ENCODE measurements around the gene PSMC6.
A peak's percentile ranks its signal among the peaks of the same experiment; 100 is the strongest.

PSMC6 gene

GRCh38 chr14:52706724-52707706 lies at the start of gene PSMC6:
PSMC6 (plus strand) TSS chr14:52707200; CDS start chr14:52707220, 20 bp downstream.
- peak; percentile 94 for DNase-seq (ENCODE audit: low spot score)

GRCh38 chr14:52660325-52660724 lies 46.7 kb upstream of the PSMC6 start:
- no peak for DNase-seq (ENCODE audit: low spot score)

DNA sequence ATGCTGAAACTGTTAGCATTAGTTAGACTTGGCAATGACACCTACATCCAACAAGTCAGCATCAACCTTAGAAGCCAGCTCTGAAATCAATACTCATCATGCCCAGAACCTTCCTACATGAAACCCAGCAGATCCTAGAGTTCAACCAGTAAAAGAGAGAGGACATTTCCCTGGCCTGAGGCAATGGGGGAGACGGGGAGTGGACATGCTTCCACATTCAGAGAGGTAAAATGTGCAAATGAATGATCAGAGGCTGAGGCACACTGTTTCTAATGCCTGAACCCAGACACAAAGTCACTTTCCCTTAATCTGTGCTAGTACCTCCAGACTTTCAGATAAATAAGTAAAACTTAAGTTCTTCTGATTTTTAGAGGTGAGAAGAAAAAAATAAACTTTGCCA lies 46.2 kb upstream of the PSMC6 start:
- DNase-seq (ENCODE audit: low spot score): no peak

GRCh38 chr14:52661314-52661713 lies 45.7 kb upstream of the PSMC6 start:
- DNase-seq (ENCODE audit: low spot score): no peak

DNA sequence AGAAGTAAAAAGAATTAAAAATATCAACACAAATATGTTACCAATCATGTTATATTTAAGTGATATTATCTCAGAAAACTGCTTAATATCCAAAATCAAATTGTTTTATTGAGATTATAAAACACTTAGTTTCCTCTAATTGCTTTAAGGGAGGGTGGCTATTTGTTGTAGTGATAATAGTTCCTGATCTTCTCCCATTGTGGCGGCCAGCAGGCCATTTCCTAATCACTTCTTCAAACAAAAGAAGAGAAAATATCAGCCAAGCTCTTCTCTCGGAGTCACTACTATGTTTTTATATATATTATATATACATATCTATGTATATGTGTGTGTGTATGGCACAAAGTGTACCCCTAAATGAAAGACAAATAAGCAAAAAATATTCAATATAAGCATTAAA lies 43.1 kb upstream of the PSMC6 start:
- no peak for DNase-seq (ENCODE audit: low spot score)

GRCh38 chr14:52678591-52678990 lies 28.4 kb upstream of the PSMC6 start:
- peak; percentile 7 for DNase-seq (ENCODE audit: low spot score)

DNA sequence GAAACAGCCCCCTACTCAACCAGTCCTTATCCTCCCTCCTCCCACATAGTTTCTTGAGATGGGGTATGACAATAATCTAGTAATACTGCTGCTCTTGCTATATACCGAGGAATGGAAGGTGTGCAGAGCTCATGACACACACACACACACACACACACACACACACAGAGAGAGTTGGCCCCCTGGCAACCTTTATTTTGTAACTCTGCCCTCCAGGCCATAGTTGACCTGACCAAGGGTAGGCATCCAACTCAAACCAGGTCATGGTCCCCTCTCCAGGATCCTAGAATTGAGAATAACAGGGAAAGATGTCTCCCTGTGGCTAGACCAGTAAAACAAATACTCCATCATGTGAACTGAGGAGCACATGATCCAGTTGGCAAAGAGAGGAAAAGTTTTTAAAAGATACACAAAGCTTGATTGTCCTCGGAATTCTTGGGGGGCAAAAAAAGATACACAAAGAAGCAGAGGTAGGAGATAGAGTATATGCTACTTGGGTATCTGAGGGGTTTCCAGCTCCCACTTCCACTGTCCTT lies 22.9 kb upstream of the PSMC6 start:
- DNase-seq (ENCODE audit: low spot score): no peak

GRCh38 chr14:52686176-52686575 lies 20.8 kb upstream of the PSMC6 start:
- no peak for DNase-seq (ENCODE audit: low spot score)

GRCh38 chr14:52690983-52691760 lies 15.8 kb upstream of the PSMC6 start:
- DNase-seq (ENCODE audit: low spot score): no peak

DNA sequence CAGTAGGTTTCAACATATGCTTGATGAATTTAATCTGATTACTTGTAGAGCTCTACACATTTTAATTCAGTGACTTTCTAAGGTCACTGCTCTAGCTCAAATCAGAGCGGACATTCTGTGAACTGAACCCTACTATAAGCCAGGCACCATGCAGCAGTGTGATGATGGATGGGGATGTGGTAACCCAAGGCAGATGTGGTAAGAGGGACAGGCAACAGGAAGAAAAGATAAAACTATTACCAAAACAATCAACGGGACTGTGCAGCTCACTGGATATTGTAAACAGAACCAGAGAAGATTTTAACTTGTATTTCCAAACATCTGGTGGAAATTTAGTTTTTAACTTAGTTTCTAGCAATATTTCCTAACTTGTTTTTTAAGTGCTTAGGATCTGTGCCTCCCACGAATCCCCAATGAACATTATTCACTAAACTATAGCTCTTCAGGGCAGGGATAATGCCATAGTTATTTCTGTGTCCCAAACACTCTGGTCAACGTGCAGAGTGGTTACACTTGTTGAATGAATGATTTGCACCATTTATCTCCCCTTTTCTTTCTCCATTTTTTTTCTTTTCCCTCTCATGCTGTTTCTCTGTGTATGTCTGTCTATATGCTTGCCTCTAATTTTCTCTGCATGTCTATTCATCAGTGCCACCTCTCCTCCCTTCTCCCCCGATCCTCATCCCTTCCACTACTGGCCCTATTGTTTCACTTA lies 14.6 kb upstream of the PSMC6 start:
- peak; percentile 38 for DNase-seq (ENCODE audit: low spot score)

DNA sequence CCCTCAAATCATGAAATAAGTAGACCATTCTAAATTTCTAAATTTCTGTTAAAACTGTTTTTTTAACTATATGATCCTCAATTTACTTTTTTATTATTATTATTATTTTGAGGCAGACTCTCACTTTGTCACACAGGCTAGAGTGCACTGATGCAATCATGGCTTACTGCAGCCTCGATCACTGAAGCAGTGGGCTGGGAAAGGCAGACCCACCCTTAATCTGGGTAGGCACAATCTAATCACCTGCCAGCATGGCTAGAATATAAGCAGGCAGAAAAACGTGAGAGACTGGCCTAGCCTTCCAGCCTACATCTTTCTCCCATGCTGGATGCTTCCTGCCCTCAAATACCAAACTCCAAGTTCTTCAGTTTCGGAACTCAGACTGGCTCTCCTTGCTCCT lies 14.0 kb upstream of the PSMC6 start:
- DNase-seq (ENCODE audit: low spot score): no peak

DNA sequence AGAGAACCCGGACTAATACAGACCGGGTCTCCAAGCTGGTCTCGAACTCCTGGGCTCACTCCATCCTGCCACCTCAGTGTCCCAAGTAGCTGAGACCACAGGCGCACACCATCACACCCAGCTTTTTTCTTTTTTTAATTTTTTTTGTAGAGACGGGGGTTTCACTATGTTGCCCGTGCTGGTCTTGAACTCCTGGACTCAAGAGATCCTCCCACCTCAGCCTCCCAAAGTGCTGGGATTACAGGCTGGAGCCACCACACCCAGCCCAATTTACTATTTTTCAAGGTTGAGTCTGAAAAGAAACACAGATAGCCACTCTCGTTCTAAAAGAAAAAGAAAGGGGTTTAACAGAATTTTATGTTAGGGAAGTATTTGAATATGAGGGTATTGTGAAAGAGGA lies 13.5 kb upstream of the PSMC6 start:
- DNase-seq (ENCODE audit: low spot score): no peak

- peak; percentile 70 for DNase-seq (ENCODE audit: low spot score)
These were observed 12.1 kb upstream of the PSMC6 start for GRCh38 chr14:52694761-52695480.

DNA sequence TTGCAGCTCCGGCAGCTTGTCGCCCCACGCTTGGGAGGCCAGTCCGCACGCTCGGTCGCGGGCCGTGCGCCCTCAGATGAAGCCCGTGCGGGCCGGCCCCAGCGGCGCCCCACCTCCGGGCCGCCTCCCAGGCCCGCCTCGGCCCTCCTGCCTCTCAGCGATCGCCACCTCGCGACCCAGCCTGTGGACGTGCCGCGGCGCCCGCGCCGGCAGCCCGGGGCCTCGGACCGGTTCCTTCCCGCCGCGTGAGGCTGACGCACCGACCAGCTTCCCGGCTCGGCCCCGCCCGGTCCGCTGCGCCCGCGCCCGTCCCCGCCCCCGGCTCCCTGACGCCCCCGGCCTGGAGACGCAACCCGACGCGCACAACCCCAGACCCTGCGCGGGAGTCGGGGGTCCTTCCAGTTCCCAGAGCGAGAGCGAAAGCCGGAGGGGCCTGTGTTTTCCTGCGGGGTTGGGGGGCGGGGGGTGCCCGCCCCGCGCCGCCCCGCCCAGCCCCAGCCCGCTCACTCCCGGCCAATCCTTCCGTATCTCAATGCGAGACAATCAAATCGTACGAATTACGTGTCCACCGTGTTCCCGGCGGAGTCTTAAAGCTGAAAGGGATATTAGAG lies 11.4 kb upstream of the PSMC6 start, which contains the start of gene ERO1A:
ERO1A (minus strand) TSS at position 78 of the 611 bp plus-strand sequence; CDS start at position 1, 77 bp downstream.
- DNase-seq (ENCODE audit: low spot score): peak; percentile 43

DNA sequence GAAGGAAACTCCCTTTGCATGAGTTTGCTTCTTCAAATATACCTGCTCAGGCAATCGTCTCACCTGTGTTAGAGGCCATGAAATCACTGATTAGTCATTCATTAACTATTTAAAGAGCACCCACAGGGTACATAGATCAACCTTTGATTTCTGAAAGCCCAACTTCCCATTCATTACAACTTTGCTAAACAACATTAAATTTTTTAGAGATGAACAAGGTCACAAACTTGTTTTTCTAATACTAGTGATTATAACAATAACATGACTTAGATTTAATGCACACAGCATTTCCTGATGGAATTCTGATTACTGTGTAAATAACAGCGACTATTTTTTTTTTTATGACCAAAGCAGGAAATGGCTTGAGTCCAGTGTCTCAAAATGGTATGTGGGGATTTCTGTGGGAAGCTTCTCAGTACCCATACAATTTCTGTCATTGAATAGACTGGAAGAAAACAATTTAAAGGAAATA lies 6.3 kb upstream of the PSMC6 start:
- no peak for DNase-seq (ENCODE audit: low spot score)

GRCh38 chr14:52701223-52701622 lies 5.8 kb upstream of the PSMC6 start:
- no peak for DNase-seq (ENCODE audit: low spot score)

DNA sequence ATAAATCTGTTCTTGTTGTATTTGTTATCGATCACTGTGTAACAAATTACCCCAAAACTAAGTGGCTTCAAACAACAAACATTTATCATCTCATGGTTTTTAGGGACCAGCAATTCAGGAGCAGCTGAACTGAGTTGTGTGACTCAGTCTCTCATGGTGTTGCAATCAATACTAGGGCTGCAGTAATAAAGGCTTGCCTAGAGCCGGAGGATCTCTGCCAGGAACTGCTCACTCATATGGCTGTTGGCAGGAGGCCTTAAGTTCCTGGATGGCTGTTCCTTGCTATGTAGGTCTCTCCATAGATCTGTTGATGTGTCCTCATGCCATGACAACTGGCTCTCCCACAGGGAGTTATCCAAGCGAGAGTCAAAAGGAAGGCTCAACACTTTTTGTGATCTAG lies 3.8 kb upstream of the PSMC6 start:
- DNase-seq (ENCODE audit: low spot score): no peak

DNA sequence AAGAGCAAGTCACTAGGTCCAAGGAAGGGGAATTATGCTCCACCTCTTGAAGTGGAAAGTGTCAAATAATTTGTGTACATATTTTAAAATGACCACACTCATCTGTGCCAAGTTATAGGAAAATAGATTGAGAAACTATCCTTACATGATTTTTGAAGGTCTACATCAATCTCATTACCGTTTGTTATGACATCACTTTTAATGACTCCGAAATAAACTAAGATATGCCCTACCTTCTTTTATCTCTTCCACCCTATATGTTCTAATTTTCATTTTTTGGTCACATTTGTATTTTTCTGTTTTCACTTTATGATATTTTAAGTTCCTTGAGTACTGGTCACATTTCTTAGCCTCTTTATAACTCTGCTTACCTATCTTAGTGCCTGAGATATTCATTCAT lies 3.3 kb upstream of the PSMC6 start:
- no peak for DNase-seq (ENCODE audit: low spot score)

DNA sequence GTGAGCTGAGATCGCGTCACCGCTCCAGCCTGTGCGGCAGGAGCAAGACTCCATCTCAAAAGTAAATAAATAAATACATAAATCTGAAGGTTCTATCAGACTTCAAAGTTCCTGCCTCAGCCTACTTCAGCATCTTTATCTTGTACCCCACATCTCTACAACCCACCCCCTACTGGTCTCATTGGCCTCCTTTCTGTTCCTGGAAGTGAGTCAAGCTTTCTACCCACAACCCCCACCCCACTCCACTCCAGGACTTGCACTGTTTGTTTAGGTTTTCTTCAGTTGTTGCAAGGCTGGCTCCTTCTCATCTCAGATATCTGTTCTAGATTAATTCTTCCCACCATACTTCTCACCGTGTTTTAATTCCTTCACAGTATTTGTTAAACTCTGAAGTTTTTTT lies 714 bp upstream of the PSMC6 start:
- DNase-seq (ENCODE audit: low spot score): peak; percentile 52

- DNase-seq (ENCODE audit: low spot score): no peak
These were observed 4.7 kb downstream of the PSMC6 start for GRCh38 chr14:52711666-52712065.

DNA sequence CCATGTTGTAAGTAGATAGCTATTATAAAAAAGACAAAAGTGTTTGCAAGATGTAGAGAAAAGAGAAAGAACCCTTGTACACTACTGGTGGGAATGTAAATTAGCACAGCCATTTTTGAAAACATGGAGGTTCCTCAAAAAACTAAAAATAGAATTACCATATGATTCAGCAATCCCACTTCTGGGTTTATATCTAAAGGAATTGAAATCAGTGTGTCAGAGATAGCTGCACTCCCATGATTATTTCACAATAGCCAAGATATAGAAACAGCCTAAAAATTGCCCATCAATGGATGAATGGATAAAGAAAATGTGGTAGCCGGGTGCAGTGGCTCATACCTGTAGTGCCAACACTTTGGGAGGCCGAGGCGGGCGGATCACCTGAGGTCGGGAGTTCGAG lies 9.2 kb downstream of the PSMC6 start:
- no peak for DNase-seq (ENCODE audit: low spot score)
